K562 treated with DMSO at 1 percent for 24 hours (cell line): ENCODE measurements around the gene PRODH2. TPM values are rescaled to one million over a fixed set of nuclear protein-coding genes. Genes with fewer than 3 reads are reported as not detected.

Experiments used
- total RNA-seq: library from RNA; unstranded; fragments of 300-600 nt; gene quantifications from 2 replicates; pipeline ENCODE4 v1.2.3, GENCODE V29; 2022; ENCODE audit warnings: low read depth; ENCODE audit not compliant: insufficient read depth

PRODH2 gene, protein sequence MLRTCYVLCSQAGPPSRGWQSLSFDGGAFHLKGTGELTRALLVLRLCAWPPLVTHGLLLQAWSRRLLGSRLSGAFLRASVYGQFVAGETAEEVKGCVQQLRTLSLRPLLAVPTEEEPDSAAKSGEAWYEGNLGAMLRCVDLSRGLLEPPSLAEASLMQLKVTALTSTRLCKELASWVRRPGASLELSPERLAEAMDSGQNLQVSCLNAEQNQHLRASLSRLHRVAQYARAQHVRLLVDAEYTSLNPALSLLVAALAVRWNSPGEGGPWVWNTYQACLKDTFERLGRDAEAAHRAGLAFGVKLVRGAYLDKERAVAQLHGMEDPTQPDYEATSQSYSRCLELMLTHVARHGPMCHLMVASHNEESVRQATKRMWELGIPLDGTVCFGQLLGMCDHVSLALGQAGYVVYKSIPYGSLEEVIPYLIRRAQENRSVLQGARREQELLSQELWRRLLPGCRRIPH
- not detected in 2 replicates for total RNA-seq

DNA sequence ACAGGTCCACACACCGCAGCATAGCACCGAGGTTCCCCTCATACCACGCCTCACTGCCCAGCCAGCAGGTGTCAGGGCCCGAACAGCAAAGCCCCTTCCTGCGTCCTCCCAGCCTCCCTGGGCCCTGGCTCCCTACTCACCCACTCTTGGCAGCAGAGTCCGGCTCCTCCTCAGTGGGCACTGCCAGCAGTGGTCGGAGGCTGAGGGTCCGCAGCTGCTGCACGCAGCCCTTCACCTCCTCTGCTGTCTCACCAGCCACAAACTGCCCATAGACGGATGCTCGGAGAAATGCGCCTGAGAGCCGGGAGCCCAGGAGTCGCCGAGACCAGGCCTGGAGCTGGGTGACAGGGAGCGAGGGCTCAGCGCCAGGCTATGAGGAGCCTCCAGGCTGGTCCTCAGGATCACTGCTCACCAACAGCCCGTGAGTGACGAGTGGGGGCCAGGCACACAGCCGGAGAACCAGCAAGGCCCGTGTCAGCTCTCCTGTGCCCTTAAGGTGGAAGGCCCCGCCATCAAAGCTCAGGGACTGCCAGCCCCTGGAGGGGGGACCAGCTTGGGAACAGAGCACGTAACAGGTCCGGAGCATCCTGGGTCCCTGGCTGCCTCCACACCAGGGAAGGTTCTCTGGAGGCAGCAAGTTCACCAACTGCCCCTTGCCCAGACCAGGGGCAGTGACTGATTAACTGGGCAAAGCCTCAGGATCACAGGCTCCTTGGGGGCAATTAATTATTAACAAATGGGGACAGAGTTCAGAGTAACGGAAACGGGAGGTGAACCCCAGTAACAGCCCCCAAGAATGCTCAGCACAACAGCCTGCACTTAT, at the start of gene PRODH2:
TSS of gene PRODH2 (minus strand) at position 626 of the 823 bp plus-strand sequence. CDS start at position 586, 40 bp downstream.

DNA sequence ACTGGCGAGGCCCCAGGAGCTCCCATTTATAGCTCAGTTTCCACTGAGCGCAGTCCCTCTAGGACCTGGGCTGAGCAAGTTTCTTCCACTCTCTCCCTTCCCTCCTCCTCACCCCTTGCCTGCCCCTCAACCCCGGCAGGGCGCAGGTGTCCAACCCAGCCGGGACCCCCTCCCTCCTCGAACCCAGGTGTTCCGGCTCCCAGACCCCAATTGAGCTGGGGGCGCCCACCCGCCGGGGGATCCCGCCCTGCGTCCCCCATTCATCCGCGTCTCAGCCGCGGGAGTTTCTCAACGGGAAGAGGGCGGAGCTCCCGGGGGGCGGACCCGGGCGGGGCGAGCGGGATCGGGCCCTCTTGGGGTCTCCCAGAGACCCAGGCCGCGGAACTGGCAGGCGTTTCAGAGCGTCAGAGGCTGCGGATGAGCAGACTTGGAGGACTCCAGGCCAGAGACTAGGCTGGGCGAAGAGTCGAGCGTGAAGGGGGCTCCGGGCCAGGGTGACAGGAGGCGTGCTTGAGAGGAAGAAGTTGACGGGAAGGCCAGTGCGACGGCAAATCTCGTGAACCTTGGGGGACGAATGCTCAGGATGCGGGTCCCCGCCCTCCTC, 44.0 kb upstream of the PRODH2 start, which contains the start of gene KIRREL2:
TSS of gene KIRREL2 (plus strand) at position 366 of the 604 bp plus-strand sequence. CDS start at position 575, 209 bp downstream.

DNA sequence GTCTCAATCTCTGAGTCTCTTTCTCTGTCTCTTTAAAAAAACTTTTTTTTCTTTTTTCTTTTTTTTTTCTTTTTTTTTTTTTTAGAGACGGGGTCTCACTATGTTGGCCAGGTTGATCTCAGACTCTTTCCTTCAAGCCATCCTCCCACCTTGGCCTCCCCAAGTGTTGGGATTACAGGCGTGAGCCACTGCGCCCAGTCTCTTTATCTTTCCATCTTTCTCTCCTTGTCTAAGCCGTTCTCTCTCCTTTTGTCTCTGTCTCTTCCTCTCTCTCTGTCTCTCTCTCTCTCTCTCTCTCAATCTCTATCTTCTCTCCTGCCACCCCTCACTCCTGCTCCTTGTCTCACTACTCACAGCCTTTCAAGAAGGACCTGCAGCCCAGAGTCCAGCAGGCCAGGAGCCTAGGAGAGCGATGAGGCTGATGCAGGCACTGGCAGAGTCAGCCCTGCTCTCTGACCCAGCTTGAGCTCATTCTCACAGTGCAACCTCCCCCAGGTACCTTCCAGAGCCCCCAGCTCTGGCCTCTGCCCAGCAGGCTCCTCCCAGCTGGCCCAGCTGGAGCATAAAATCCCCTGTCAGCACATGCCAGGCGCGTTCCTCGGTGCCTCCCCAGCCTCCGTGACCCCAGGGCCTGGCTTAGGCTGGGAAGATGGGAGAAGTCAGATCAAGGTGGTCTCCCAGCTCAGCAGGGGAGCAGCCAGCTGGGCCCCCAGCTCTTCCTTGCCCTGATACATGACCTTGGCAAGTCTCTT, 39.6 kb upstream of the PRODH2 start, which contains the start of gene NPHS1:
TSS of gene NPHS1 (minus strand) at position 476 of the 752 bp plus-strand sequence. CDS start 667 bp downstream, outside the sequence.

DNA sequence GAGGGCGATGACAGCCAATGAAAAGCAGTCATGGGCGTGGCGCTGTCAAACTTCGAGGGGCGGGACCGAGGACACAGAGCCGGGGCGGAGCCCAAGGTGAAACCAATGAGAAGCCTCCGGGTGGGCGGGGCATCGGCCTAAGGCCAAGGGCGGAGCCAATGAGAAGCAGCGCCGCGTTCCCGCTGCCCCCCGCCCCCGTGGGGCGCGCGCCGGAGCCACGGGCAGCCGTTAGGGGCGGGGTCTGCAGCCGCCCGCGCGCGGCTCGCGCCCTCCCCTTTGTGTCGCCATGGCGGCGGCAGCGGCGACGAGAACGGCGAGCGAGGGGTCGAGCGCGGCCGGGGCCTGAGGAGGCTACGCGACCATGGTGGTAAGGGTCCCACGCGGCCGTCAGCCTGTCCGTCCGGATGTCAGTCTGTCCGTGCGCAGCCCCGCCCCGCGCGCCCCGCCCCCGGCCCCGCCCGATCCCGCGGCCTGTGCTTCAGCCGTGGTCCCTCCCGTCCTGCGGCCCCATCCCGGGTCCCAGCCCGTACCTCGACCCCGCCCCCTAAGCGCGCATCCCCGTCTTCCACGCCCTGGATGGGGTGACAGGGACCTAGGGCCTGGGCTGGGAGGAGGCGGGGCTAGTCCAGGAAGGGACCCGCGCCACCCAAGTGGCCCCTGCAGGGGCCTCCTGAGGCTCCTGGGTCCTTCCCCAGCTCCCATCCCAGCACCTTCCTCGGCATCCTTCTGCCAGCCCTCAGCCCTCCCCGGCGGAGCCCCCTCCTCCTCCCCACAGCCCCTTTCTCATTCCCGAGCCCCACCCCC, 37.1 kb downstream of the PRODH2 start, which contains the start of gene ARHGAP33:
TSS of gene ARHGAP33 (plus strand) at position 267 of the 804 bp plus-strand sequence. CDS start at position 362, 95 bp downstream.

DNA sequence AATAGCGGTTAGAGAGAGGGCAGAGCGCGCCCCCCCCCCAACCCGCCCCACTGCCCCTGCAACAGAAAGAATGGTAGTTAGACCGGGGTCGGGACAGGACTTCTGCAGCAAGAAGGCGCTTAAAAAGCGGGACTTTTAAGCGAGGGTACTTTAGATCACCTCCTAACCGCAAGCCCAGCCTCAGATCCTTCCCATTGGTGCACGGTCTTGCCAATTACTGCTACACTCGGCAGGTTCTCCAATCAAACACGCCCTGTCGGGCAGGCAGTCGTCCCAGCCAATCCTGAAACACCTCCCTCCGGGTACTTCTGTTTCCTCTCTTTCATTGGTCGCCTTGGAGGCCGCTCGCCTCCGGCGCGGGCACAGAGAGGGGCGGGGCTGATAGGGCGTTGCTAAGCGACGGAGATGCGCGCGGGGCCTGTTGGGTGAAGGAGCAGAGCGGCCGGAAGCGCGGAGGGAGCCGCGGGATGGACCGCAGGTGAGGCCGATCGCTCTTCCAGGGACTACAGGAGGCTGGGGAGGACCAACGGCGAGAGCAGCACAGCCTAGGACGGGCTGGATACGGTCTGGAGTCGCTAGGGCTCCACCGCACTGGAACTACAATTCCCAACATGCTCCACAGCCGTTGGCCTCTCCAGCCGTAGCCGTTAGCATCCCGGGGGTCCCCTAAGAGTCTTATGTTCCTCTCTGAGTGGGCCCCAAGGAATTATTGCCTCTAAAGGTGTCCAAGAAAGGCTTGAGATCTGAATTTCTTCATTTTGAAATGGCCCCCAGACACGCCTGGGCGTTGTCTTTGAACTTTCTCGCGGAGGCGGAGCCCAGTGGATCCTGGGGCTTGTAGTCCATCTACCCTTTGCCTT, 54.7 kb downstream of the PRODH2 start, which contains the start of gene PROSER3:
TSS of gene PROSER3 (plus strand) at position 428 of the 860 bp plus-strand sequence. CDS start at position 468, 40 bp downstream.

DNA sequence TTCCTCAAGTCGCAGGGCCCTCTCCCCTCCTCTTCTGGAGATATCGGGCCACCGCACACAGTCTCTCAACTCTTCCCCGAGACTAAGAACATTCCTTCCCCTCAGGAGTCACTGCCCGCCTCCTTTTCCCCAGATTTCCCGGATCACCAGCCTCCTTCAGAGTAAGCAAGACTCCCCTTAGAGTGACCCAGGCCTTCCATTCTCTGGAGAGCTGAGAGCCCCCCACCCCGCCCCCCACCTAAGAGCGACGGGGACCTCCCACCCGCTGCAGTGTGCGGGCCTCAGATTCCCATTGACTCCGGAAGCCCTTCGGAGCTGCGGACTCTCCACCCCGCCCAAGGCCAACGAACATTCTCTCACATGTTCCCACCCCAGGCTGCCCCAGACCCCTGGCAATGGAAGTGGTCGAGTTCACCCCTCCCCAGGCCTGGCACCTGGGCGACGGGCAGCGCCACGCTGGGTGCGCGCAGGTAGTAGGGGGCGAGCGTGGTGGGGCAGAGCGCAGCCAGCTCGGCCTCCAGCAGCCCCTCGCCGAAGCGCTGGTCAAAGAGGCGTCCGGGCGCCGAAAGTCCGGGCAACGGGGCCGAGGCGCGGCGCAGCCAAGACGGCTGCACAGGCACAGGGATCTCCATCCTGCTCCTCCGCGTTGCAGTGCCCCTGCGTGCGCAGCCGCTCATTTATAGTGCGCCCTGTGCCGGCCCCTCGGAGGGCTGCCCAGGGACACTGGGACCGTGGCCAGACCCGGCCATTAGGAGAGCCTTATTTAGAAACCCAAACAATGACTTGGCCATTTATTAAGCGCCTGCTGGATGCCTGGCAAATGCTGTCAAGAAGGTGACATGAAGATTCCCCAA, 56.0 kb downstream of the PRODH2 start, which contains the start of gene HSPB6:
TSS of gene HSPB6 (minus strand) at position 653 of the 854 bp plus-strand sequence. CDS start at position 632, 21 bp downstream.

Other genes with a start within 250 kb of the PRODH2 start
- not detected in 2 replicates for gene ATP4A, start 249.2 kb downstream of the PRODH2 start, total RNA-seq
- gene PMIS2, start 226.7 kb downstream of the PRODH2 start, total RNA-seq: not detected in 2 replicates
- gene HAUS5, start 200.1 kb downstream of the PRODH2 start, total RNA-seq: 34.2 and 36.5 TPM in 2 replicates
- gene RBM42, start 183.8 kb downstream of the PRODH2 start, total RNA-seq: 282 and 289 TPM in 2 replicates
- gene ETV2, start 171.1 kb downstream of the PRODH2 start, total RNA-seq: 0.63 and 2.9 TPM in 2 replicates
- gene COX6B1, start 164.5 kb downstream of the PRODH2 start, total RNA-seq: 1,088 and 1,092 TPM in 2 replicates
- not detected in 2 replicates for gene UPK1A, start 146.3 kb downstream of the PRODH2 start, total RNA-seq
- gene ZBTB32, start 108.3 kb downstream of the PRODH2 start, total RNA-seq: not detected in 2 replicates
- 29.9 and 30.6 TPM in 2 replicates for gene KMT2B, start 94.8 kb downstream of the PRODH2 start, total RNA-seq
- gene IGFLR1, start 70.4 kb downstream of the PRODH2 start, total RNA-seq: 11.4 and 13.6 TPM in 2 replicates
- 5.4 and 6.3 TPM in 2 replicates for gene U2AF1L4, start 67.4 kb downstream of the PRODH2 start, total RNA-seq
- gene PSENEN, start 67.2 kb downstream of the PRODH2 start, total RNA-seq: 41.2 and 43.3 TPM in 2 replicates
- gene LIN37, start 64.3 kb downstream of the PRODH2 start, total RNA-seq: 22.5 and 26.8 TPM in 2 replicates
- gene HSPB6, start 55.8 kb downstream of the PRODH2 start, total RNA-seq: 1.5 TPM in 1 of 2 replicates, not detected in the other
- 20.6 and 24.1 TPM in 2 replicates for gene PROSER3, start 54.7 kb downstream of the PRODH2 start, total RNA-seq
- gene ARHGAP33, start 37.3 kb downstream of the PRODH2 start, total RNA-seq: 5.7 and 6.1 TPM in 2 replicates
- 2.2 and 2.4 TPM in 2 replicates for gene NPHS1, start 39.7 kb upstream of the PRODH2 start, total RNA-seq
- 0.24 TPM in 1 of 2 replicates, not detected in the other for gene KIRREL2, start 44.1 kb upstream of the PRODH2 start, total RNA-seq
- 21.4 and 23.2 TPM in 2 replicates for gene APLP1, start 55.7 kb upstream of the PRODH2 start, total RNA-seq
- gene NFKBID, start 87.7 kb upstream of the PRODH2 start, total RNA-seq: 6.9 and 7.5 TPM in 2 replicates
- gene HCST, start 89.7 kb upstream of the PRODH2 start, total RNA-seq: not detected in 2 replicates
- gene TYROBP, start 95.5 kb upstream of the PRODH2 start, total RNA-seq: 24.5 and 26.3 TPM in 2 replicates
- 0.32 and 0.80 TPM in 2 replicates for gene LRFN3, start 123.5 kb upstream of the PRODH2 start, total RNA-seq
- 65.0 and 68.6 TPM in 2 replicates for gene SDHAF1, start 182.3 kb upstream of the PRODH2 start, total RNA-seq
- 0.51 TPM in 1 of 2 replicates, not detected in the other for gene SYNE4, start 196.0 kb upstream of the PRODH2 start, total RNA-seq
- 49.2 and 50.7 TPM in 2 replicates for gene ALKBH6, start 201.4 kb upstream of the PRODH2 start, total RNA-seq
- gene CLIP3, start 220.0 kb upstream of the PRODH2 start, total RNA-seq: 1.1 and 7.2 TPM in 2 replicates
- 8.1 and 8.7 TPM in 2 replicates for gene THAP8, start 241.4 kb upstream of the PRODH2 start, total RNA-seq
- 40.2 and 43.2 TPM in 2 replicates for gene WDR62, start 242.1 kb upstream of the PRODH2 start, total RNA-seq